Stimulated activated effector memory CD8-positive, alpha-beta T cell treated with anti-CD3 and anti-CD28 coated beads, Interleukin-12 subunit alpha, Interleukin-12 subunit beta, amount 100 ng/mL, for 72 hours (primary cell): ENCODE results near the gene RAE1.

Experiments used
- ATAC-seq: fragments of 150-1000 bp; cut with Tn5 transposase; 2 replicates; pipeline ENCODE4 v1.10.0; 2021
- DNase-seq, 2 donors: peaks; one replicate each; pipeline ENCODE4 v3.0.0; 2021 to 2022; ENCODE audit warnings: low spot score in 2 of 2
- H3K27ac Mint-ChIP-seq: one replicate; pipeline ENCODE4 v1.8.0; 2022; ENCODE audit warnings: mild to moderate bottlenecking, mixed read lengths
- H3K36me3 Mint-ChIP-seq: one replicate; pipeline ENCODE4 v1.8.0; 2022; ENCODE audit warnings: mild to moderate bottlenecking, mixed read lengths
- H3K4me1 Mint-ChIP-seq: one replicate; pipeline ENCODE4 v1.8.0; 2022; ENCODE audit warnings: mixed read lengths
- H3K4me3 Mint-ChIP-seq: one replicate; pipeline ENCODE4 v1.8.0; 2022; ENCODE audit warnings: mild to moderate bottlenecking, mixed read lengths
- H3K9me3 Mint-ChIP-seq: one replicate; pipeline ENCODE4 v1.8.0; 2022; ENCODE audit warnings: mixed read lengths

Gene RAE1

DNA sequence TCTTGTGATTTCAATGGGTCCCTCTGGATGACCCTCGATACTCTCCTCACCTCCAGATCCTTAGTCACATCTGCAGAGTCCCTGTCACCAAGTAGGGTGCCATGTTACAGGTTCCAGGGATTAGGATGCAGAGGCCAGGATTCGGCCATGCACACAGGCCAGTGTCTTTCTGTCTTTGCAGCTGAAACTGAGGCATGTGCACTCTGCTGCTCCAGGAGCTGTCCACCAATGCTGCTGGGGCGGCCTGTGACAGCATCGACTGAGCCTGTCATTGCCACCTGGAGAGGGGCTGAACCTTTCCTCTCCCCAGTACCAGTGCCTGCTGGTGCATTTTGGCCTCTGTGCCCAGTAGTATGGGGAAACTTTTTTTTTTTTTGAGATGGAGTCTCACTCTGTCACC is 35.7 kb downstream of the RAE1 start:
- Mint-ChIP-seq H3K9me3 (no peaks in the 10 kb centered on the region), H3K36me3 (peaks cover 23% of the 10 kb centered on the region), H3K4me3 (no peak overlapping the region), H3K4me1 (peaks cover 38% of the 10 kb centered on the region), H3K27ac (no peak overlapping the region)
- no peak for DNase-seq
- no peak for ATAC-seq

DNA sequence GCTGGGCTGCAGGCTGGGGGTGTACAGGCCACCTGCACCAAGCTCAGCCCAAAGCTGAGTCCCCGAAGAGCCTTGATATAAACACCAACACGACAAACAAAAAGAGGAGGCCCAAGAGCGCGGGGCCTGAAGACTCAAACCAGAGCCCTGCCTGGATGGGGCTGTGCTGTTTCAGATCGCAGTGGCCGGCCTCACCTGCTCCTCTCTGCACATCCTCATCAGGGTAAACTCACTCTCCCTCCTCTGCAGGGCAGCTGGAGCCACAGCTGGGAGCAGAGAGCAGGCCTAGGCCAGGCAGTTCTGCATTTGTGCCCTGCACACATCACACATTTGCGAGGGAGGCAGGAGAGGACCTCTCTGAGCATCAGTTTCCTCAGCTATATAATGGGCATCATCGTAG is 36.4 kb downstream of the RAE1 start:
- H3K36me3 Mint-ChIP-seq = peaks cover 29% of the 10 kb centered on the region
- H3K4me1 Mint-ChIP-seq = peaks cover 31% of the 10 kb centered on the region
- ATAC-seq = no peak
- no peak for DNase-seq
- no peak overlapping the region for H3K4me3 Mint-ChIP-seq
- H3K27ac Mint-ChIP-seq = no peak overlapping the region
- H3K9me3 Mint-ChIP-seq = no peaks in the 10 kb centered on the region

DNA sequence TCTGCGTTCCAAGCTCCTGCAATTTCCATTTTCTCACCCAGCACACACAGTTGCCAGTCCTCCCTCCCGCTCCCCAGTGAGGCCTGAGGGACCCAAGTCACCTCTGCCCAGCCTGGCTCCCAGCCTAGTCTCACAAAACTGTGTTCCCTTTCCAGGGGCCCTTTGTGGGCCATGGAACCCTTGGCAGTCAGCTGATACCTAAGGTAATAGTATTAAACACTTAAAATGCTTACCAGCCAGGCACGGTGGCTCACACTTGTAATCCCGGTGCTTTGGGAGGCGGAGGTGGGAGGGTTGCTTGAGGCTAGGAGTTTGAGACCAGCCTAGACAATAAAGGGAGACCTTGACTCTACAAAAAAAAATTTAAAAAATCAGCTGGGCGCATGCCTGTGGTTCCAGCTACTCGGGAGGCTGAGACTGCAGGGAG is 36.9 kb downstream of the RAE1 start:
- H3K4me3 Mint-ChIP-seq = no peak overlapping the region
- no peak overlapping the region for H3K27ac Mint-ChIP-seq
- H3K9me3 Mint-ChIP-seq = no peaks in the 10 kb centered on the region
- DNase-seq (no peak), ATAC-seq (no peak)
- peaks cover 30% of the 10 kb centered on the region for H3K4me1 Mint-ChIP-seq
- peaks cover 32% of the 10 kb centered on the region for H3K36me3 Mint-ChIP-seq

DNA sequence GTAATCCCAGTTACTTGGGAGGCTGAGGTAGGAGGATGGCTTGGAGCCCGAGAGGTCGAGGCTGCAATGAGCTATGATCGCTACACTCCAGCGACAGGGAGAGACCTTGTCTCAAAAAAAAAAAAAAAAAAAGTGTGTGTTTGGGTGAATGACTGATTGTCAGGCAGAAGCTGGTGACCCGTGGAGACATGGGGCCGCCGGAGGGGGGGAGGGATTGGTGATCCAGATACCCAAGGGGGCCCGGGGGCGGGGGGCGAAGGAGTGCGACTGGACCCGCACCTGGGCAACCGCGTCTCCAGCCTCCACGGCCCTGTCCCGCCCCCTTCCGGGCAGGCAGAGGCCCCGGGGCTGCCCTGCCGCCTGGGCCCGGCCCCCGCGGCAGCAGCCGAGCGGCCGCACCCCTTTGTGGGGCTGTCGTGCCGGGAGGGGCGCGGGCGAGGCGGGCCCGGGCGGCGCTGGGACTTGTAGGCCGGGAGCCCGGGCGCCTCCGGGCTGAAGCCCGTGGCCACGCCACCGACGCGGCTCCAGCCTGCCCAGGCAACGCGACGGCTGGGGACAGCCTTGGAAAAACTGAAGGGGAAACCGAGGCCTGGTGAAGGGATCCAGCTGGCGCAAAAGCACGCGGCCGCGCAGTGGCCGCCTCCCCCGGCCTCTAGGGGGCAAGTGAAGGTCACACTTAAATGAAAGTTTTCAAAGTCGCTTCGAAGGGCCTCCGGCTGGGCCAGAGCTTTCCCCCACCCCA is 38.1 kb downstream of the RAE1 start:
- H3K4me3 Mint-ChIP-seq = peak overlapping the region; percentile 91
- peak; percentile 52 for ATAC-seq
- DNase-seq = peak; percentile 46 to 83
- H3K4me1 Mint-ChIP-seq = peaks cover 33% of the 10 kb centered on the region
- no peaks in the 10 kb centered on the region for H3K9me3 Mint-ChIP-seq
- peak overlapping the region; percentile 94 for H3K27ac Mint-ChIP-seq
- peaks cover 38% of the 10 kb centered on the region for H3K36me3 Mint-ChIP-seq

DNA sequence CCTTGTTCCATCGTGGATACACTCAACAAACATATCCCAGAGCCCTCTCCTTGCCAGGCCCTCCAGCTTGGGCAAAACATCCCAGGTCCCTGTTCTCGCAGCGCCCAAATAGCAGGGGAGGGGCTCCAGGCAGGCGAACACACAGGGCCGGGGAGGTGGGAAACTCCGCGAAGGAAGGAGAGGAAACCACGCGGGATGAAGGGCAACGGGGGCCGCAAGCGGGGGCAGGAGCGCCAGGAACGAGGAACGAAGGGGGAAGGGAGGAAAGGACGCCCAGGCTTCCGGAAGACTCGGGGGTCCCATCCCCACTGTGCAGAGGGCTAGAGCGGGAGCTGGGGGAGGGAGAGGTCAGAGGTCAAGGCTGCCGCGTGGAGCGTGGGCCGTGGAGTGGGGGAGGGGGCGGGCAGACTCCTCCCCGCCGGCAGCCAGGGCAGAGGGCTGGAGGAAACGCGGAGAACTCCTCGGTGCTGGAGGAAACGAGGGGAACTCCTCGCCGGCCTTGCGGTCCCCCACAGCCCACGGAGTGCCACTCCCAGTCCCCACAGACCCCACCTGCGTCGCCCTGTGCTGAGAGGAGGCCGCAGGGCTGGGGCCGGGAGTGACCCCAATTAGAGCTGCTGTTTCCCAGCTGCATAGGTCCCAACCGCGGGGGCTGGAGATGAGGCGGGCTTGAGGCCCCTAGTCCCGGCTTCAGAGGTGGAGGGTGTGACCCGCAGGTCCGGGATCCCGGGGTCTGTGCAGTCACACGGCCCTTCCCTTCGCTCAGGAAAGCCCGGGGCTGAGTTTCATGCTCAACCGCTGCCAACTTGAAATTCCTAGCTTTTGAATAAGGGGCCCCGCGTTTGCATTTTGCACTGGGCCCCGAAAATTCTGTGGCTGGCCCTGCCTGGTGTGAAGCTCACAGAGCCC is 38.9 kb downstream of the RAE1 start:
- Mint-ChIP-seq H3K4me1 (peaks cover 38% of the 10 kb centered on the region), H3K36me3 (peaks cover 46% of the 10 kb centered on the region), H3K9me3 (no peaks in the 10 kb centered on the region), H3K27ac (peak overlapping the region; percentile 94), H3K4me3 (peak overlapping the region; percentile 91)
- DNase-seq (peak; percentile 52 to 78), ATAC-seq (peak; percentile 14)

DNA sequence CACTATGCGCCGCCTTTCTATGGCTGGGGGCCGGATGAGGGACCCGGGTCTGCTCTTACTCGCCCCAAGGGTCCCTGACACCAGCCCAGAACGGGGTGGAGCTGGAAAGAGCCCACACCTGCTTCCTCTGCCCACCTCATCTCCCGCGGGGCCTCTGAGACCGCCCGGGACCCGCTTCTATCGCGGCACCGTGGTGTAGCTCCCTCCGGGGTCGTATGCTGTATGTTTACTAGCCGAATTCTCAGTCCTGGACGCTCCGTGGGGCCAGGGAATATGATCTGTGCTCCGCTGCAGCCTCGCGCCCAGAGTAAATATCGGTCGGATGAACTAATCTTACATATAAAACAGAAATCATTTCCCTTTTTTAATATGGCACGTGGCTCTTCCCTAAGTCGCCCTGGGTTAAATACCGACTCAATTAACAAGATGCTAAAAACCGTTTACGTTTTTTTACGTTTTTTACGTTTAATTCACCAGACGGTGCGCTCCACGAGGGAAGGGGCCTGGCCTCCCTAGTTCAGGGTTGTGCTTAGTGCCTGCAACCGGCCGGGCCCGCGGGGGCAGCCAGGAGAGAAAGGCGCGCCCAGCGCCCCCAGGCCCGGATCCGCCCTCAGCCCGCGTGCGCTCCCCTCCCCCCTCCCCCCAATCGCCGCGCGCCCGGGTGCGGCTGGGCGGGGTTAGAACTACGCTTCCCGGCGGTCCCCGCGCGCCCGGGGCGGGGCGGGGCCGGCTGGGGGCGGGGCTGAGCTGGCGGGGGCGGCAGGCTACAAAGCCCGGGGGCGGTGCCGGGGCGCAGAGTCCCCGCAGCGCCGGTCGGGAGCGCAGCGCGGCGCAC is 39.8 kb downstream of the RAE1 start, which contains the start of gene RBM38:
Gene RBM38, plus strand, starts transcription at position 793 of the 835 bp plus-strand sequence. CDS start 186 bp downstream, outside the sequence.
- Mint-ChIP-seq H3K4me3 (peak within 1 kb of the TSS; percentile 91), H3K36me3 (peaks cover 55% of the 10 kb centered on the region)

DNA sequence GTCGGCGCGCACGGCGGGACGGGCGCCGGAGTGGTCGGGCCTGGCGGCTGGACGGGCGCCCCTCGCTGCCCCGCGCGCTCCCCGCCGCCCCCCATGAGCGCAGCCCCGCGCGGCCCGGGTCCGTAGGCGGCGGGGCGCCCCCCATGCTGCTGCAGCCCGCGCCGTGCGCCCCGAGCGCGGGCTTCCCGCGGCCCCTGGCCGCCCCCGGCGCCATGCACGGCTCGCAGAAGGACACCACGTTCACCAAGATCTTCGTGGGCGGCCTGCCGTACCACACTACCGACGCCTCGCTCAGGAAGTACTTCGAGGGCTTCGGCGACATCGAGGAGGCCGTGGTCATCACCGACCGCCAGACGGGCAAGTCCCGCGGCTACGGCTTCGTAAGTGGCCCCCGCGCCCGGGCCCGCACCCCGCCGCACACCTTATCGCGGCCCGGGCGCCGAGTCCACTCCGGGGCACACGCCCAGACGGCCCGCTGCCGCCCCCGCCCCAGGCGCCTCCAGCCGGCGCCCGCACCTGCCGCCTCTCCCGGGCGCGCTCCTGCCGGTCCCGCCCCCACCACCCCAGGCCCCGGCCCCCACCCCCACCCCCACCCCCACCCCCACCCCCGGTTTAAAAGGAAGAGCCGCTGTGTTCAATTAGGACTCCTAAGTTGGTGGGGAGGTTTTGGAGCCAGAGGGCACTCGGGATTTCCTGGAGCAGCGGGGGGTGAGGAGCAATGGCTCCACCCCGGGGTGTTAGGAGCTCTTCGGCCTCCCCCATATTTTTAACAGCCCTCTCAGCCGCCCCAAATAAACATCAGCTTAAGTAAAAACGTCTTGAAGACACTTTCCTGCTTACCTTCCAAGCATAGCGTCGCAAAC is 40.6 kb downstream of the RAE1 start:
- peaks cover 64% of the 10 kb centered on the region for H3K36me3 Mint-ChIP-seq
- no peaks in the 10 kb centered on the region for H3K9me3 Mint-ChIP-seq
- peaks cover 49% of the 10 kb centered on the region for H3K4me1 Mint-ChIP-seq
- ATAC-seq (peak; percentile 27), DNase-seq (no peak)
- H3K4me3 Mint-ChIP-seq = peak overlapping the region; percentile 91
- peak overlapping the region; percentile 92 for H3K27ac Mint-ChIP-seq

More for the DNA sequence above, 39.8 kb downstream of the RAE1 start, which contains the start of gene RBM38:
- peak within 1 kb of the TSS; percentile 94 for H3K27ac Mint-ChIP-seq
- peaks cover 41% of the 10 kb centered on the region for H3K4me1 Mint-ChIP-seq
- DNase-seq (peak; percentile 75 to 87), ATAC-seq (peak; percentile 68)
- no peaks in the 10 kb centered on the region for H3K9me3 Mint-ChIP-seq

DNA sequence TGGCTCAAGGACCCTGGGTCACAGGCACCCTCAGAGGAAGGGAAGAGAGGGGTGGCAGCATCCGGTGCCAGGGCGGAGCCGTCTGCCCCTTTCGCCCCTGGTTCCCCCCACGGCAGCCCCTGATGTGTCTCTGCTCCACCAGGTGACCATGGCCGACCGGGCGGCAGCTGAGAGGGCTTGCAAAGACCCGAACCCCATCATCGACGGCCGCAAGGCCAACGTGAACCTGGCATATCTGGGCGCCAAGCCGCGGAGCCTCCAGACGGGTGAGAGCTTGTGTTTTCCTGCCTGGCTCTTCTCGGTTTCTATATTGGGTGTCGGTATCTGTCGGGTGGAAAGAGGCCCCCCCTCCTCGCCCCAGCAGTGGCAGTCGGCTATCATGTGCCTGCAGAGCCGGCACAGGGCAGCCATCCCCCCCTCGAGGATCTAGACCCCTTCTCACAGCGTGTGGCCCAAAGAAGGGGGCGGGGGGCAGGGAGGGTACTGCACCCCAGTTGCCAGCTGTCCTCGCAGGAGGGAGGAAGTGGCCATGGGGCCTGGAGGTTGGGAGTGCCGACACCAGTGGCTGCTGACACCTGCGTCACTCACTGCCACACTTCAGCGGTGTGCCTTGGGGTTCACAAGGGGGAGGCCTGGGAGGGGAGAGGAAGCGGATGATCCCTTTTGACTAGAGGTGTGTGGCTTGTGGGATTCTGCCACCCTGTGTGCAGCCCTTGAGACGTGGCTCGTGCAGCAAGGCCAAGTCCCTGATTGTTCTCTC is 41.6 kb downstream of the RAE1 start:
- Mint-ChIP-seq H3K4me3 (peak overlapping the region; percentile 91), H3K4me1 (peaks cover 59% of the 10 kb centered on the region), H3K9me3 (no peaks in the 10 kb centered on the region), H3K36me3 (peaks cover 74% of the 10 kb centered on the region), H3K27ac (peak overlapping the region; percentile 92)
- DNase-seq (peak; percentile 57 to 84), ATAC-seq (peak; percentile 72)

DNA sequence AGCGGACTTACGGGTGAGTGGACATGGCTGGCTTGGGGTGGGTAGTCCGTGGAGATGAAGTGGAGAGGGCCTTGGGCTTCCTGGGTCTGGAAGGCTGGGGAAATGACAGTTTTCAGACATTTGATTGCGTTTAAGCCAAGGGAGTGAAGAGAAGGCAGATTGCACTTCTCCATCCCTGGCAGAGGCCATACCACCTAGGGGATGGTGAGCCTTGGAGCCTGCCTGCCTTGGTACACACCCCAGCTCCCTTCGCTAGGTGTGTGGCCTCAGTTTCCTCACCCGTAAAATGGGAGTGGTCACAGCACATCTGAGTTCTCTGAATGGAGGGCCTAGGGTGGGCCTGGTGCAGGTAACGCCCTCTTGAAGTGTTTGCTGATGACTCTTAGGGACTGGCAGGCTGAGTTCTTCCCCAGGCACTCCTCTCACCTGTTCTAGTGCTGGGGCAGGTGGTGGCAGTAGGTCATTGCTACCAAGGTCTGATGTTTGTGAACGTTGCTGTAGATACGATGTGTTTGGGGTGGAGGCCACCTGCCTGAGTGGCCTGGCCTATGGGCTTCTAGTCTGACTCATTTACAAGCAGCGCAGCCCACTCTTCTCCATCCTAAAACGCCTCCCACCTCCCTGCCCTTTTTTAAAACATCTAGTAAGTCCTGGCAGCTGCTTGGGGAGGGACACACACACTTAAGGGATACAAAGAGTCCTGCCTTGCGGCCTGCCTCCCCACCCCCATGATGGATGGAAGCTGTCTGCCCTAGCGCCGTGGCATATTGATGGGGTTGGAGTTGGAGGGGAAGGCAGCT is 42.5 kb downstream of the RAE1 start:
- Mint-ChIP-seq H3K9me3 (no peaks in the 10 kb centered on the region), H3K27ac (peak overlapping the region; percentile 92), H3K4me3 (peak overlapping the region; percentile 91), H3K4me1 (peaks cover 68% of the 10 kb centered on the region), H3K36me3 (peaks cover 82% of the 10 kb centered on the region)
- ATAC-seq (no peak), DNase-seq (no peak)

DNA sequence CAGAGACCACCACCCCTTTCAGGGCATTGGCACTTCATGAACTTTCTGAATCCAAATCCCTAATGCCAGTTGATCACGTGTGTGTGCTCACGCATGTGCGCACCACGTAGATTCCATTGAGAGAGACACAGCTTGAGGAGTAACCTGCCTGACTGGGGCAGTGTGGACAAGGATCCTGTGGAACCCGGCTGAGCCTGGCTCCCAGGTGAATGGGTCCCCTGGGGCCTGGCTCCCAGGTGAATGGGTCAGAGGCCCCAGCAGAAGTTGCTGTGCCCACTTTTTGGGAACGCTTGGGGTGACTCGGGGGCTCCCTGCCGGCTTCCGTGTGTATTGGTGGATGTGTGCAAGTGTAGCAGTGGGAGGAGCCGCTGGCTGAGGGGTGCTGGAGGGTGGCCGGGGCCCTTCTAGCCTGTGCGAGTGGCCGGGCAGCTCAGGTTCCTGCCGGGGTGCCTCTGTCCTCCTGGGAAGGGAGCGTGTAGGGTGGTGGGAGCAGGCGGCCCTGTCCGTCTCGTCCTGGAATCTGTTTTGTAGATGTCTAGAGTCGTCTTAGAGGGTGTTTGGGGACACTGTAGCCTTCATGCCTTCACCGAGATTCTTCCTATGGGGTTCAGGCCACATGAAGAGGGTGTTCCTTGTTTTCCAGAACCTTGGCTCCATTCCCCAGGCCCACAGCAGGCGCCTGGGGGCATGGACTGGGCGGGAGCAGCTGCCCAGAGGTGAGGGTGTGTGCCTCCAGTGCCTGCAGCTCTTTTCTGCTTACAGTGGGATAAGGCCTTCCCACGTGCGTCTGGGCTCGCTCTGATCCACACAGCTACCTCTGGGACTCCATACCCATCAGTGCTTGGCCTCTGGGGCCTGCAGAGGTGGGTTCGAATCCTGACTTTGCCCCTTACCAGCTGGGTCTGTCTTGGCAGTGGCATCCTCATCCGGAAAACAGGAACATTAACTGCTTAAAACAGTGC is 43.3 kb downstream of the RAE1 start:
- H3K9me3 Mint-ChIP-seq = no peaks in the 10 kb centered on the region
- H3K4me3 Mint-ChIP-seq = peak overlapping the region; percentile 91
- DNase-seq (no peak), ATAC-seq (no peak)
- H3K4me1 Mint-ChIP-seq = peaks cover 75% of the 10 kb centered on the region
- H3K27ac Mint-ChIP-seq = peak overlapping the region; percentile 92
- H3K36me3 Mint-ChIP-seq = peaks cover 90% of the 10 kb centered on the region

DNA sequence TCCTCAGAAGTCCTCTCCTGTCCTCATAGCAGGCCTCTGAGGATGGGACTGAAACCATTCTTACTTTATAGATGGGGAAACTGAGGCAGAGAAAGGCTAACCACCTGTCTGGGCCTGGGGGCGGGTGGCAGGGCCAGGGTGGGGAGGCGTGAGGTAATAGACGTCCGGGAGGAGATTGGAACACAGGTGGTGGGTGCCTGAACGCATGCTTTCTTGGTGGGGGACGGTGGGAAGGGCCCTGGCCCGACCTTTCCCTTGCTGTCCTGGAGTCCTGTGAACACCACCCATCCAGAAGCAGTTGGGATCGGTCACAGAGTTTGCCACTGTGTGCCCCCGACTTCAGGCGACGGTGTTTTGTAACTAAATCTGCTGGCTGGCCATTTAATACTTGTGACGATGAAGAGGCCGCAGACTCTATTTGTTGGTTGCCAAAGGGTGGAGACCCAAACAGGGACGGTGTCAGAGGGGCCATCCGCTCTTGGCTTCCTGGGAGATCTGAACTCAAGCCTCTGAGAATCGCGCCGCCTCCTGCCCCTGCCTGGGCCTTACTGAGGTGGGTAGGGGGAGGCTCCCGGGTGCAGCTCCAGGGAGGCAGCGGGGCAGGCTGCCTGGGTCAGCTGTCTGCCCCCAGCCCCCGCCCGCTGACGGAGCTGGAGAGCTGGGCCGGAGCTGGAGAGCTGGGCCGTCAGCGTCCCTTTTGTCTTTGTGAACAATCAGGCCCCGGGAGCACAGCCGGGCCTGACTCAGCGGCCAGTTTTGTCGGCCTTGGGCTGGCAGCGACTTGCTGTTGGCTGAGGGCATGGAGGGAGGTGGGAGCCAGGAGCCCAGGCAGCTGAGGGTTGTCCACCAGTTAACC is 44.3 kb downstream of the RAE1 start:
- Mint-ChIP-seq H3K9me3 (no peaks in the 10 kb centered on the region), H3K4me1 (peaks cover 78% of the 10 kb centered on the region), H3K4me3 (no peak overlapping the region), H3K36me3 (peaks cover 93% of the 10 kb centered on the region), H3K27ac (no peak overlapping the region)
- ATAC-seq (no peak), DNase-seq (no peak)
